ENCODE data around the gene TBPL2. TPM values are rescaled to one million over a fixed set of nuclear protein-coding genes. Genes with fewer than 3 reads are reported as not detected.

The TBPL2 gene
- total and polyA plus RNA-seq, 2 of the 13 experiments (the other 11 are each of a cell fraction or from before 2014, with no cell fraction given) = not detected

GRCh38 chr14:55381040-55381439 is 59.4 kb downstream of the TBPL2 start (continued):
- TF ChIP-seq ZNF704 (CRISPR knock-in tag; IDR thresholded peaks at IDR 0.05; ENCODE audit: borderline replicate concordance) (no peak), CSRNP1 (CRISPR knock-in tag; IDR thresholded peaks at IDR 0.05) (no peak), ATF7 (IDR thresholded peaks at IDR 0.05) (no peak), ATF7 (CRISPR knock-in tag; IDR thresholded peaks at IDR 0.05) (0 out of 2 replicates have a peak, but pooled peaks have one; percentile 26), ELF4 (CRISPR knock-in tag; IDR thresholded peaks at IDR 0.05; ENCODE audit: borderline replicate concordance) (no peak), NR2F1 (CRISPR knock-in tag; IDR thresholded peaks at IDR 0.05) (peak in 1 of 2 experiments; percentile 36; a peak in 1 of 4 replicates)

GRCh38 chr14:55377236-55377635 is 63.2 kb downstream of the TBPL2 start:
- no peak overlapping the region for H3K9ac ChIP-seq (ENCODE audit: insufficient read depth, low read depth, low read length)
- peaks cover 14% of the 10 kb centered on the region for H3K4me1 ChIP-seq (ENCODE audit: insufficient read depth, low read length)
- no peak for TF ChIP-seq ZC3H13 (CRISPR knock-in tag; IDR thresholded peaks at IDR 0.05)
- TF ChIP-seq ZNF576 (CRISPR knock-in tag; IDR thresholded peaks at IDR 0.05) = no peak
- no peak for TF ChIP-seq RXRA (CRISPR knock-in tag; IDR thresholded peaks at IDR 0.05)
- no peak for TF ChIP-seq KLF16 (CRISPR knock-in tag; IDR thresholded peaks at IDR 0.05)
- no peak for TF ChIP-seq ZNF766 (CRISPR knock-in tag; IDR thresholded peaks at IDR 0.05; ENCODE audit: borderline replicate concordance)
- TF ChIP-seq PAWR (CRISPR knock-in tag; IDR thresholded peaks at IDR 0.05; ENCODE audit: borderline replicate concordance) = no peak
- TF ChIP-seq HNF4A (CRISPR knock-in tag; IDR thresholded peaks at IDR 0.05) = no peak
- TF ChIP-seq ZNF562 (CRISPR knock-in tag; IDR thresholded peaks at IDR 0.05; ENCODE audit: borderline replicate concordance) = no peak
- no peak for TF ChIP-seq GATAD2A (CRISPR knock-in tag; IDR thresholded peaks at IDR 0.05)
- no peak for TF ChIP-seq TRIM24 (CRISPR knock-in tag; IDR thresholded peaks at IDR 0.05)
- TF ChIP-seq DR1 (CRISPR knock-in tag; IDR thresholded peaks at IDR 0.05) = no peak
- no peak for TF ChIP-seq KLF13 (CRISPR knock-in tag; IDR thresholded peaks at IDR 0.05)
- no peaks in the 10 kb centered on the region for H4K20me1 ChIP-seq (ENCODE audit: insufficient read depth, low read length)
- in situ Hi-C loops (cut with HindIII; ENCODE audit: extremely low pct_ligation_motif_present, low pct_unique_long_range_greater_than_20kb) (no loop called here), intact Hi-C loops (cut with micrococcal nuclease; ENCODE audit: unreplicated experiment) (no loop called here)
- WGBS (ENCODE audit: low lambda C conversion rate) = 95% methylated on average over 5 of the region's 5 CpGs
- H3K79me2 ChIP-seq (ENCODE audit: insufficient read depth, low read length) = no peaks in the 10 kb centered on the region
- H3K4me3 ChIP-seq (replicated peaks in 1 of 3; ENCODE audit: insufficient read depth in 1 of 3, low read depth in 2 of 3, low read length in 3 of 3) = no peak overlapping the region
- H3K4me2 ChIP-seq (ENCODE audit: low read depth, low read length) = no peak overlapping the region
- no peaks in the 10 kb centered on the region for H3K27me3 ChIP-seq (ENCODE audit: control insufficient read depth in 1 of 2, insufficient read depth in 2 of 2, low read length in 2 of 2)
- H2AFZ ChIP-seq (ENCODE audit: low read length) = no peak overlapping the region
- ChIA-PET POLR2A (no interaction called here), CTCF (ENCODE audit: low intra/inter-chr PET ratio, low total read pairs) (no interaction called here)
- FAIRE-seq = no peak
- H3K9me3 ChIP-seq (ENCODE audit: low read length) = no peaks in the 10 kb centered on the region
- H3K36me3 ChIP-seq (replicated peaks in 1 of 2; ENCODE audit: control insufficient read depth in 1 of 2, insufficient read depth in 2 of 2, low read length in 2 of 2) = peaks cover 11 to 32% of the 10 kb centered on the region in 2 experiments
- no peak overlapping the region for H3K27ac ChIP-seq (ENCODE audit: extremely low read length, insufficient read depth, low read length)
- no peak for DNase-seq (ENCODE audit: low spot score)
- no TSS peak for BruUV-seq (replicated peaks)
- ATAC-seq = no peak

All from HepG2 (cell line).